Panc1 (cell line): ENCODE data around the gene UST. TPM values are rescaled to one million over a fixed set of nuclear protein-coding genes. Genes with fewer than 3 reads are reported as not detected.

Experiments
- ATAC-seq: fragments of 200-7000 bp; cut with Tn5 transposase; 2 replicates; pipeline ENCODE4 v1.9.1; 2020; ENCODE audit warnings: mild to moderate bottlenecking, moderate library complexity
- BruUV-seq: library from RNA; stranded (reverse); fragments of 400-500 nt; replicated peaks from 2 replicates; lab custom pipeline; 2021; lab: Mats Ljungman, UMichigan
- CTCF ChIA-PET: fragments of 300-600 bp; sonication (Branson Sonifier 250); formaldehyde crosslinking; loops from one replicate; lab custom pipeline; 2022; ENCODE audit warnings: antibody characterized with exemption; lab: Charles Lee
- POLR2A ChIA-PET: fragments of 300-600 bp; sonication (Branson Sonifier 250); formaldehyde crosslinking; loops from one replicate; lab custom pipeline; 2022; ENCODE audit warnings: antibody characterized with exemption; lab: Charles Lee
- DNase-seq: peaks from one replicate; pipeline ENCODE4 v3.0.0-alpha.2; 2010; ENCODE audit warnings: low read depth, low spot score
- H3K27ac ChIP-seq: 2 replicates; pipeline ENCODE4 v1.5.1; 2011; ENCODE audit warnings: mild to moderate bottlenecking, low read length, inconsistent platforms
- H3K27me3 ChIP-seq: fragments of 200-500 bp; sonication (Bioruptor generic); 2 replicates; pipeline ENCODE4 v1.6.0; 2014; ENCODE audit warnings: low read length, inconsistent platforms; ENCODE audit not compliant: control insufficient read depth, insufficient read depth
- H3K36me3 ChIP-seq: fragments of 200-500 bp; sonication (Bioruptor generic); 2 replicates; pipeline ENCODE4 v1.5.1; 2014; ENCODE audit warnings: inconsistent platforms, mild to moderate bottlenecking, low read length, moderate library complexity; ENCODE audit not compliant: control insufficient read depth, insufficient read depth
- H3K4me1 ChIP-seq: 2 replicates; pipeline ENCODE4 v1.5.1; 2011; ENCODE audit warnings: inconsistent platforms, mild to moderate bottlenecking, low read length, moderate library complexity; ENCODE audit not compliant: control insufficient read depth, insufficient read depth
- H3K4me3 ChIP-seq, 2 experiments: 2 replicates each; pipeline ENCODE4 v1.5.1; 2011 to 2012; ENCODE audit warnings: low read depth in 2 of 2, low read length in 2 of 2, mild to moderate bottlenecking in 2 of 2, inconsistent platforms in 1 of 2, moderate library complexity in 1 of 2
- H3K9me3 ChIP-seq: fragments of 200-500 bp; sonication (Bioruptor generic); 2 replicates; pipeline ENCODE4 v1.5.1; 2014; ENCODE audit warnings: low read depth, mild to moderate bottlenecking, inconsistent platforms, low read length, moderate library complexity; ENCODE audit not compliant: control insufficient read depth, insufficient read depth
- CTCF ChIP-seq: fragments of 450-650 bp; IDR thresholded peaks from 2 replicates; pipeline ENCODE4 v1.5.1; 2017; ENCODE audit warnings: mild to moderate bottlenecking
- POLR2AphosphoS5 ChIP-seq: IDR thresholded peaks from 2 replicates; pipeline ENCODE4 v1.6.1; 2012; ENCODE audit warnings: mild to moderate bottlenecking, low read depth, low read length, moderate library complexity
- SIN3A ChIP-seq: IDR thresholded peaks from 2 replicates; pipeline ENCODE4 v1.6.1; 2012; ENCODE audit warnings: low read depth, mild to moderate bottlenecking, low read length, moderate library complexity, borderline replicate concordance; ENCODE audit not compliant: insufficient read depth
- TCF7L2 ChIP-seq: IDR thresholded peaks from 2 replicates; pipeline ENCODE4 v1.6.1; 2011; ENCODE audit warnings: mild to moderate bottlenecking, low read depth, low read length, inconsistent platforms
- in situ Hi-C: cut with HindIII; loops from 2 replicates; pipeline ENCODE4 v1.10.0; 2016; ENCODE audit warnings: low sequenced_read_pairs, low pct_unique_long_range_greater_than_20kb
- intact Hi-C: fragments of 100-400 bp; cut with micrococcal nuclease; formaldehyde crosslinking; loops from one replicate; pipeline ENCODE4 v1.10.0; 2022; ENCODE audit not compliant: unreplicated experiment
- total RNA-seq: library from RNA; stranded (reverse); gene quantifications from one replicate; pipeline ENCODE4 v1.2.1, GENCODE V29; 2021; ENCODE audit not compliant: unreplicated experiment
- TF ChIP-seq, protein P1 (sequence below), 2 experiments: IDR thresholded peaks; 2 replicates each; pipeline ENCODE4 v1.6.1; 2011 to 2012; ENCODE audit warnings: low read depth in 2 of 2, control low read depth in 1 of 2, low read length in 1 of 2, mild to moderate bottlenecking in 1 of 2, moderate library complexity in 1 of 2; ENCODE audit not compliant: insufficient read depth in 1 of 2

Gene UST
- total RNA-seq, 1 experiment from 2014 or later = 0.15 TPM

GRCh38 chr6:148952147-148953035, 205.6 kb downstream of the UST start:
- in situ Hi-C loops = no loop called here
- TF ChIP-seq CTCF = no peak
- H3K9me3 ChIP-seq = no peaks in the 10 kb centered on the region
- POLR2A ChIA-PET = no interaction called here
- no peak overlapping the region for H3K4me3 ChIP-seq
- ATAC-seq (no peak), DNase-seq (no peak)
- CTCF ChIA-PET = no interaction called here
- BruUV-seq = no TSS peak
- H3K4me1 ChIP-seq = no peaks in the 10 kb centered on the region
- H3K36me3 ChIP-seq = no peaks in the 10 kb centered on the region
- intact Hi-C loops = no loop called here
- peaks cover 8% of the 10 kb centered on the region for H3K27me3 ChIP-seq
- H3K27ac ChIP-seq = no peak overlapping the region

DNA sequence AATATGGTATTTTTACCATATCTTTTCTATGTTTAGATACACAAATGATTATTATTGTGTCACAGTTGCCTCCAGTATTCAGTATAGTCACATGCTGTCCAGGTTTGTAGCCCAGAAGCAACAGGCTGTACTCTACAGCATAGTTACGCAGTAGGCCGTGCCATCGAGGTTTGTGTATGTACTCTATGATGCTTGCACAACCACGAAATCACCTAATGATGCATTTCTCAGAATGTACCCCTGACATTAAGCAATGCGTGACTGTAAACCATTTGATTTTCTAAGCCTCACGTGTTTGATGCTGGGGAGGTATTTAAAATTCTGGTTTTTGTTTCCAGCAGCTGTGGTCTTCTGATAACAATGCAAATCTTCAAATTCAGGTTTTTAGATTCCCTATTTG, 207.6 kb downstream of the UST start:
- no peaks in the 10 kb centered on the region for H3K4me1 ChIP-seq
- in situ Hi-C loops = no loop called here
- intact Hi-C loops = no loop called here
- H3K36me3 ChIP-seq = no peaks in the 10 kb centered on the region
- TF ChIP-seq SIN3A (no peak), TCF7L2 (no peak), POLR2AphosphoS5 (no peak), CTCF (no peak)
- TF ChIP-seq, protein P1, sequence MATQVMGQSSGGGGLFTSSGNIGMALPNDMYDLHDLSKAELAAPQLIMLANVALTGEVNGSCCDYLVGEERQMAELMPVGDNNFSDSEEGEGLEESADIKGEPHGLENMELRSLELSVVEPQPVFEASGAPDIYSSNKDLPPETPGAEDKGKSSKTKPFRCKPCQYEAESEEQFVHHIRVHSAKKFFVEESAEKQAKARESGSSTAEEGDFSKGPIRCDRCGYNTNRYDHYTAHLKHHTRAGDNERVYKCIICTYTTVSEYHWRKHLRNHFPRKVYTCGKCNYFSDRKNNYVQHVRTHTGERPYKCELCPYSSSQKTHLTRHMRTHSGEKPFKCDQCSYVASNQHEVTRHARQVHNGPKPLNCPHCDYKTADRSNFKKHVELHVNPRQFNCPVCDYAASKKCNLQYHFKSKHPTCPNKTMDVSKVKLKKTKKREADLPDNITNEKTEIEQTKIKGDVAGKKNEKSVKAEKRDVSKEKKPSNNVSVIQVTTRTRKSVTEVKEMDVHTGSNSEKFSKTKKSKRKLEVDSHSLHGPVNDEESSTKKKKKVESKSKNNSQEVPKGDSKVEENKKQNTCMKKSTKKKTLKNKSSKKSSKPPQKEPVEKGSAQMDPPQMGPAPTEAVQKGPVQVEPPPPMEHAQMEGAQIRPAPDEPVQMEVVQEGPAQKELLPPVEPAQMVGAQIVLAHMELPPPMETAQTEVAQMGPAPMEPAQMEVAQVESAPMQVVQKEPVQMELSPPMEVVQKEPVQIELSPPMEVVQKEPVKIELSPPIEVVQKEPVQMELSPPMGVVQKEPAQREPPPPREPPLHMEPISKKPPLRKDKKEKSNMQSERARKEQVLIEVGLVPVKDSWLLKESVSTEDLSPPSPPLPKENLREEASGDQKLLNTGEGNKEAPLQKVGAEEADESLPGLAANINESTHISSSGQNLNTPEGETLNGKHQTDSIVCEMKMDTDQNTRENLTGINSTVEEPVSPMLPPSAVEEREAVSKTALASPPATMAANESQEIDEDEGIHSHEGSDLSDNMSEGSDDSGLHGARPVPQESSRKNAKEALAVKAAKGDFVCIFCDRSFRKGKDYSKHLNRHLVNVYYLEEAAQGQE (IDR thresholded peaks at IDR 0.05; ENCODE audit: insufficient read depth in 1 of 2, low read depth in 2 of 2, low read length in 1 of 2) = no peak
- no peak overlapping the region for H3K4me3 ChIP-seq
- no peaks in the 10 kb centered on the region for H3K9me3 ChIP-seq
- CTCF ChIA-PET = interaction anchor here (0.5 kb wide), 1 partner anchor 113 kb away, joined by 7 read pairs; no protein-coding TSS in a partner anchor
- DNase-seq (no peak), ATAC-seq (no peak)
- peaks cover 8% of the 10 kb centered on the region for H3K27me3 ChIP-seq
- no TSS peak for BruUV-seq
- POLR2A ChIA-PET = no interaction called here
- H3K27ac ChIP-seq = no peak overlapping the region
